Panc1 (cell line): ENCODE data around the gene MRAS.

Experiments used
- CTCF ChIP-seq: fragments of 450-650 bp; IDR thresholded peaks from 2 replicates; pipeline ENCODE4 v1.5.1; 2017; ENCODE audit warnings: mild to moderate bottlenecking
- POLR2AphosphoS5 ChIP-seq: IDR thresholded peaks from 2 replicates; pipeline ENCODE4 v1.6.1; 2012; ENCODE audit warnings: mild to moderate bottlenecking, low read depth, low read length, moderate library complexity
- REST ChIP-seq, 2 experiments: IDR thresholded peaks; 2 replicates each; pipeline ENCODE4 v1.6.1; 2011 to 2012; ENCODE audit warnings: low read depth in 2 of 2, control low read depth in 1 of 2, low read length in 1 of 2, mild to moderate bottlenecking in 1 of 2, moderate library complexity in 1 of 2; ENCODE audit not compliant: insufficient read depth in 1 of 2
- SIN3A ChIP-seq: IDR thresholded peaks from 2 replicates; pipeline ENCODE4 v1.6.1; 2012; ENCODE audit warnings: low read depth, mild to moderate bottlenecking, low read length, moderate library complexity, borderline replicate concordance; ENCODE audit not compliant: insufficient read depth
- TCF7L2 ChIP-seq: IDR thresholded peaks from 2 replicates; pipeline ENCODE4 v1.6.1; 2011; ENCODE audit warnings: mild to moderate bottlenecking, low read depth, low read length, inconsistent platforms

- TF ChIP-seq REST (IDR thresholded peaks at IDR 0.05; ENCODE audit: insufficient read depth in 1 of 2, low read depth in 2 of 2, low read length in 1 of 2) (no peak), CTCF (no peak), POLR2AphosphoS5 (no peak), TCF7L2 (no peak), SIN3A (no peak)
These were observed 19.0 kb downstream of the MRAS start for GRCh38 chr3:138367326-138367850.
